B cell (primary cell): ENCODE measurements around the gene IFNLR1. TPM values are rescaled to one million over a fixed set of nuclear protein-coding genes. Genes with fewer than 3 reads are reported as not detected.

ENCODE experiments used
- ATAC-seq: fragments of 200-7000 bp; cut with Tn5 transposase; one replicate; pipeline ENCODE4 v1.10.0; 2021; ENCODE audit warnings: low read depth, mild to moderate bottlenecking, moderate number of reproducible peaks, moderate library complexity
- CTCF ChIA-PET: fragments of 350-600 bp; sonication (Branson Sonifier 250); formaldehyde crosslinking; loops from one replicate; lab custom pipeline; 2021; ENCODE audit warnings: antibody characterized with exemption, inconsistent platforms; lab: Charles Lee
- POLR2A ChIA-PET: fragments of 350-600 bp; sonication (Branson Sonifier 250); formaldehyde crosslinking; loops from one replicate; lab custom pipeline; 2021; ENCODE audit warnings: antibody characterized with exemption; lab: Charles Lee
- DNase-seq: peaks from one replicate; pipeline ENCODE4 v3.0.0; 2013
- H2AFZ ChIP-seq: 2 replicates; pipeline ENCODE4 v1.6.1; 2012; ENCODE audit warnings: mild to moderate bottlenecking, low read depth, low read length; ENCODE audit not compliant: insufficient read depth, poor library complexity, severe bottlenecking
- H3K27ac ChIP-seq, 2 donors: 1 replicate in 1 of 2; 2 replicates in 1 of 2; pipeline ENCODE4 v1.5.1; 2012 to 2013; ENCODE audit warnings: low read length in 2 of 2, mild to moderate bottlenecking in 2 of 2, moderate library complexity in 1 of 2
- H3K27me3 ChIP-seq, 4 experiments: fragments of 200-600 bp in 1 of 4; sonication (generic) in 1 of 4; replicated peaks in 1 of 4; 1 replicate in 2 of 4; 2 replicates in 2 of 4; pipeline versions ENCODE4 v1.6.1 to v1.7.0; 2013 to 2016; ENCODE audit warnings: low read length in 3 of 4, mild to moderate bottlenecking in 2 of 4, mixed read lengths in 1 of 4, moderate library complexity in 1 of 4; ENCODE audit not compliant: insufficient read depth in 4 of 4, control insufficient read depth in 3 of 4; ENCODE audit errors: control extremely low read depth in 1 of 4
- H3K36me3 ChIP-seq, 2 experiments: replicated peaks in 1 of 2; 1 replicate in 1 of 2; 2 replicates in 1 of 2; pipeline versions ENCODE4 v1.6.1 to v1.7.1; 2013; ENCODE audit warnings: low read length in 1 of 2; ENCODE audit not compliant: insufficient read depth in 2 of 2, control insufficient read depth in 1 of 2; ENCODE audit errors: control extremely low read depth in 1 of 2, extremely low read depth in 1 of 2
- H3K4me1 ChIP-seq, 2 donors: fragments of 200-600 bp in 1 of 2; sonication (generic) in 1 of 2; 1 replicate in 1 of 2; 2 replicates in 1 of 2; pipeline versions ENCODE4 v1.5.1 to v1.6.1; 2013 to 2017; ENCODE audit warnings: low read length in 2 of 2; ENCODE audit not compliant: control insufficient read depth in 2 of 2, insufficient read depth in 2 of 2
- H3K4me2 ChIP-seq: replicated peaks from 2 replicates; pipeline ENCODE3; 2012; ENCODE audit warnings: mild to moderate bottlenecking, low read depth, low read length; ENCODE audit not compliant: poor library complexity, severe bottlenecking
- H3K4me3 ChIP-seq, 5 experiments: fragments of 200-600 bp in 1 of 5; sonication (generic) in 1 of 5; 1 replicate in 3 of 5; 2 replicates in 2 of 5; pipeline versions ENCODE4 v1.5.1 to v1.7.0; 2011 to 2016; ENCODE audit warnings: low read length in 4 of 5, mild to moderate bottlenecking in 4 of 5, low read depth in 2 of 5, control low read depth in 1 of 5, moderate library complexity in 1 of 5; ENCODE audit not compliant: insufficient read depth in 1 of 5; ENCODE audit errors: control extremely low read depth in 1 of 5, extremely low read depth in 1 of 5
- H3K79me2 ChIP-seq: fragments of 200-600 bp; sonication (generic); one replicate; pipeline ENCODE4 v1.6.0; 2016; ENCODE audit warnings: low read length; ENCODE audit not compliant: control insufficient read depth, insufficient read depth
- H3K9ac ChIP-seq: fragments of 200-600 bp; sonication (generic); 2 replicates; pipeline ENCODE4 v1.6.1; 2017; ENCODE audit warnings: mild to moderate bottlenecking, low read length, moderate library complexity
- H3K9me3 ChIP-seq, 3 donors: one replicate each; pipeline versions ENCODE4 v1.6.1 to v1.7.1; 2013; ENCODE audit warnings: low read length in 2 of 3; ENCODE audit not compliant: control insufficient read depth in 2 of 3, insufficient read depth in 1 of 3; ENCODE audit errors: control extremely low read depth in 1 of 3
- H4K20me1 ChIP-seq: 2 replicates; pipeline ENCODE4 v1.6.0; 2012; ENCODE audit warnings: mild to moderate bottlenecking, low read length; ENCODE audit not compliant: insufficient read depth, control insufficient read depth, poor library complexity, severe bottlenecking
- H3K27ac Mint-ChIP-seq: one replicate; pipeline ENCODE4 v1.8.0; 2021; ENCODE audit warnings: mixed read lengths
- H3K27me3 Mint-ChIP-seq: one replicate; pipeline ENCODE4 v1.8.0; 2021; ENCODE audit warnings: mixed read lengths
- H3K4me1 Mint-ChIP-seq: one replicate; pipeline ENCODE4 v1.8.0; 2021; ENCODE audit warnings: mixed read lengths
- H3K4me3 Mint-ChIP-seq: one replicate; pipeline ENCODE4 v1.8.0; 2021; ENCODE audit warnings: mixed read lengths
- H3K9me3 Mint-ChIP-seq: one replicate; pipeline ENCODE4 v1.8.0; 2022; ENCODE audit warnings: mixed read lengths; ENCODE audit not compliant: insufficient read depth
- EZH2 ChIP-seq: IDR thresholded peaks from 2 replicates; pipeline ENCODE4 v1.6.1; 2012; ENCODE audit warnings: borderline replicate concordance, low read depth, mild to moderate bottlenecking, moderate library complexity, low read length; ENCODE audit not compliant: insufficient read depth, poor library complexity, severe bottlenecking
- WGBS: methylation state at CpG from one replicate; pipeline ENCODE4 v1.1.5; 2013; ENCODE audit warnings: missing lambda C conversion rate; ENCODE audit not compliant: insufficient coverage; 5-methylcytosine and 5-hydroxymethylcytosine counted together
- intact Hi-C: fragments of 100-400 bp; cut with micrococcal nuclease; formaldehyde crosslinking; loops from one replicate; pipeline ENCODE4 v1.10.0; 2022
- polyA plus RNA-seq: library from polyadenylated mRNA; depleted of rRNA; stranded (reverse); fragments of >200 nt; gene quantifications from 2 replicates; pipeline ENCODE4 v1.2.3, GENCODE V29; 2012
- total RNA-seq, 2 donors: library from RNA; stranded (reverse); fragments of 120-200 nt in 1 of 2; gene quantifications; 1 replicate in 1 of 2; 2 replicates in 1 of 2; pipeline versions ENCODE4 v1.2.3 to v1.2.4, GENCODE V29; 2013 to 2022
- TF ChIP-seq, protein P1 (sequence below): fragments of 200-600 bp; IDR thresholded peaks from one replicate; pipeline ENCODE4 v1.8.0; 2022; ENCODE audit warnings: antibody characterized with exemption, mild to moderate bottlenecking

The IFNLR1 gene
- total and polyA plus RNA-seq, 2 donors (not counting 1 experiment from before 2014, with no cell fraction given): 14.7 to 39.7 TPM

GRCh38 chr1:24190983-24191461, 3.9 kb upstream of the IFNLR1 start:
- ChIA-PET POLR2A (interaction anchor here (0.6 to 2.4 kb wide), 9 partner anchors 8 to 554 kb away, joined by 3 to 15 read pairs (median 5); partner anchors contain the start of gene CLIC4), CTCF (interaction anchor here (0.6 to 19.0 kb wide), 15 partner anchors 8 to 657 kb away, joined by 3 to 616 read pairs (median 5); partner anchors contain the start of gene SRRM1)
- Histone ChIP-seq H3K79me2 (peaks cover 10% of the 10 kb centered on the region), H4K20me1 (no peaks in the 10 kb centered on the region), H3K36me3 (no peaks in the 10 kb centered on the region), H3K9ac (no peak overlapping the region), H3K4me3 (peak overlapping the region in 1 of 5 experiments; percentile 34), H3K9me3 (no peaks in the 10 kb centered on the region), H2AFZ (no peak overlapping the region), H3K27me3 (no peaks in the 10 kb centered on the region), H3K27ac (peak overlapping the region; percentile 79 to 85), H3K4me1 (peaks cover 54 to 72% of the 10 kb centered on the region in 2 donors), H3K4me2 (peak overlapping the region; percentile 75)
- H3K27me3 Mint-ChIP-seq: no peaks in the 10 kb centered on the region
- H3K9me3 Mint-ChIP-seq: no peaks in the 10 kb centered on the region
- peaks cover 78% of the 10 kb centered on the region for H3K4me1 Mint-ChIP-seq
- TF ChIP-seq, protein P1, sequence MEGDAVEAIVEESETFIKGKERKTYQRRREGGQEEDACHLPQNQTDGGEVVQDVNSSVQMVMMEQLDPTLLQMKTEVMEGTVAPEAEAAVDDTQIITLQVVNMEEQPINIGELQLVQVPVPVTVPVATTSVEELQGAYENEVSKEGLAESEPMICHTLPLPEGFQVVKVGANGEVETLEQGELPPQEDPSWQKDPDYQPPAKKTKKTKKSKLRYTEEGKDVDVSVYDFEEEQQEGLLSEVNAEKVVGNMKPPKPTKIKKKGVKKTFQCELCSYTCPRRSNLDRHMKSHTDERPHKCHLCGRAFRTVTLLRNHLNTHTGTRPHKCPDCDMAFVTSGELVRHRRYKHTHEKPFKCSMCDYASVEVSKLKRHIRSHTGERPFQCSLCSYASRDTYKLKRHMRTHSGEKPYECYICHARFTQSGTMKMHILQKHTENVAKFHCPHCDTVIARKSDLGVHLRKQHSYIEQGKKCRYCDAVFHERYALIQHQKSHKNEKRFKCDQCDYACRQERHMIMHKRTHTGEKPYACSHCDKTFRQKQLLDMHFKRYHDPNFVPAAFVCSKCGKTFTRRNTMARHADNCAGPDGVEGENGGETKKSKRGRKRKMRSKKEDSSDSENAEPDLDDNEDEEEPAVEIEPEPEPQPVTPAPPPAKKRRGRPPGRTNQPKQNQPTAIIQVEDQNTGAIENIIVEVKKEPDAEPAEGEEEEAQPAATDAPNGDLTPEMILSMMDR: no peak
- TF ChIP-seq EZH2: no peak
- peak; percentile 42 for ATAC-seq
- intact Hi-C loops: loop anchor here (1.0 to 2.0 kb wide), 6 partner anchors 40 to 840 kb away; partner anchors contain the start of genes NIPAL3 and RCAN3
- 0% methylated on average over 3 of the region's 3 CpGs for WGBS
- H3K4me3 Mint-ChIP-seq: peak overlapping the region; percentile 78
- peak overlapping the region; percentile 97 for H3K27ac Mint-ChIP-seq
- peak; percentile 83 for DNase-seq

- Histone ChIP-seq H3K9ac (peak overlapping the region; percentile 33), H3K4me3 (peak overlapping the region in 4 of 5 experiments; percentile 12 to 51 (median 32)), H3K27me3 (no peaks in the 10 kb centered on the region), H3K27ac (peak overlapping the region; percentile 79 to 85), H4K20me1 (peaks cover 5% of the 10 kb centered on the region), H3K4me1 (peaks cover 64 to 85% of the 10 kb centered on the region in 2 donors), H3K36me3 (no peaks in the 10 kb centered on the region), H2AFZ (no peak overlapping the region), H3K9me3 (no peaks in the 10 kb centered on the region), H3K4me2 (peak overlapping the region; percentile 75), H3K79me2 (peaks cover 23% of the 10 kb centered on the region)
- CTCF ChIA-PET: interaction anchor here (0.7 to 19.0 kb wide), 15 partner anchors 9 to 597 kb away, joined by 3 to 616 read pairs (median 5); partner anchors contain the start of gene NIPAL3
- Mint-ChIP-seq H3K9me3 (no peaks in the 10 kb centered on the region), H3K27ac (peak overlapping the region; percentile 97), H3K4me3 (peak overlapping the region; percentile 78), H3K4me1 (peaks cover 80% of the 10 kb centered on the region), H3K27me3 (no peaks in the 10 kb centered on the region)
- TF ChIP-seq, protein P1: no peak
- no peak for TF ChIP-seq EZH2
- POLR2A ChIA-PET: interaction anchor here (0.8 to 2.4 kb wide), 5 partner anchors 9 to 453 kb away, joined by 3 to 15 read pairs (median 9); partner anchors contain the start of gene NIPAL3
- DNase-seq (peak; percentile 91), ATAC-seq (peak; percentile 34)
- 6% methylated on average over 4 of the region's 7 CpGs for WGBS
- intact Hi-C loops: loop anchor here (1.0 kb wide), 1 partner anchor 10 kb away; no protein-coding TSS in a partner anchor
Observed at GRCh38 chr1:24189528-24189927, 2.4 kb upstream of the IFNLR1 start.
